Panc1 (cell line): Measurements from ENCODE around the gene CAMK1D. TPM values are rescaled to one million over a fixed set of nuclear protein-coding genes. Genes with fewer than 3 reads are reported as not detected.

ENCODE experiments used
- ATAC-seq: fragments of 200-7000 bp; cut with Tn5 transposase; 2 replicates; pipeline ENCODE4 v1.9.1; 2020; ENCODE audit warnings: mild to moderate bottlenecking, moderate library complexity
- BruUV-seq: library from RNA; stranded (reverse); fragments of 400-500 nt; replicated peaks from 2 replicates; lab custom pipeline; 2021; lab: Mats Ljungman, UMichigan
- CTCF ChIA-PET: fragments of 300-600 bp; sonication (Branson Sonifier 250); formaldehyde crosslinking; loops from one replicate; lab custom pipeline; 2022; ENCODE audit warnings: antibody characterized with exemption; lab: Charles Lee
- POLR2A ChIA-PET: fragments of 300-600 bp; sonication (Branson Sonifier 250); formaldehyde crosslinking; loops from one replicate; lab custom pipeline; 2022; ENCODE audit warnings: antibody characterized with exemption; lab: Charles Lee
- DNase-seq: peaks from one replicate; pipeline ENCODE4 v3.0.0-alpha.2; 2010; ENCODE audit warnings: low read depth, low spot score
- H3K27ac ChIP-seq: 2 replicates; pipeline ENCODE4 v1.5.1; 2011; ENCODE audit warnings: mild to moderate bottlenecking, low read length, inconsistent platforms
- H3K27me3 ChIP-seq: fragments of 200-500 bp; sonication (Bioruptor generic); 2 replicates; pipeline ENCODE4 v1.6.0; 2014; ENCODE audit warnings: low read length, inconsistent platforms; ENCODE audit not compliant: control insufficient read depth, insufficient read depth
- H3K36me3 ChIP-seq: fragments of 200-500 bp; sonication (Bioruptor generic); 2 replicates; pipeline ENCODE4 v1.5.1; 2014; ENCODE audit warnings: inconsistent platforms, mild to moderate bottlenecking, low read length, moderate library complexity; ENCODE audit not compliant: control insufficient read depth, insufficient read depth
- H3K4me1 ChIP-seq: 2 replicates; pipeline ENCODE4 v1.5.1; 2011; ENCODE audit warnings: inconsistent platforms, mild to moderate bottlenecking, low read length, moderate library complexity; ENCODE audit not compliant: control insufficient read depth, insufficient read depth
- H3K4me3 ChIP-seq, 2 experiments: 2 replicates each; pipeline ENCODE4 v1.5.1; 2011 to 2012; ENCODE audit warnings: low read depth in 2 of 2, low read length in 2 of 2, mild to moderate bottlenecking in 2 of 2, inconsistent platforms in 1 of 2, moderate library complexity in 1 of 2
- H3K9me3 ChIP-seq: fragments of 200-500 bp; sonication (Bioruptor generic); 2 replicates; pipeline ENCODE4 v1.5.1; 2014; ENCODE audit warnings: low read depth, mild to moderate bottlenecking, inconsistent platforms, low read length, moderate library complexity; ENCODE audit not compliant: control insufficient read depth, insufficient read depth
- CTCF ChIP-seq: fragments of 450-650 bp; IDR thresholded peaks from 2 replicates; pipeline ENCODE4 v1.5.1; 2017; ENCODE audit warnings: mild to moderate bottlenecking
- POLR2AphosphoS5 ChIP-seq: IDR thresholded peaks from 2 replicates; pipeline ENCODE4 v1.6.1; 2012; ENCODE audit warnings: mild to moderate bottlenecking, low read depth, low read length, moderate library complexity
- SIN3A ChIP-seq: IDR thresholded peaks from 2 replicates; pipeline ENCODE4 v1.6.1; 2012; ENCODE audit warnings: low read depth, mild to moderate bottlenecking, low read length, moderate library complexity, borderline replicate concordance; ENCODE audit not compliant: insufficient read depth
- TCF7L2 ChIP-seq: IDR thresholded peaks from 2 replicates; pipeline ENCODE4 v1.6.1; 2011; ENCODE audit warnings: mild to moderate bottlenecking, low read depth, low read length, inconsistent platforms
- in situ Hi-C: cut with HindIII; loops from 2 replicates; pipeline ENCODE4 v1.10.0; 2016; ENCODE audit warnings: low sequenced_read_pairs, low pct_unique_long_range_greater_than_20kb
- intact Hi-C: fragments of 100-400 bp; cut with micrococcal nuclease; formaldehyde crosslinking; loops from one replicate; pipeline ENCODE4 v1.10.0; 2022; ENCODE audit not compliant: unreplicated experiment
- total RNA-seq: library from RNA; stranded (reverse); gene quantifications from one replicate; pipeline ENCODE4 v1.2.1, GENCODE V29; 2021; ENCODE audit not compliant: unreplicated experiment
- TF ChIP-seq, protein P1 (sequence below), 2 experiments: IDR thresholded peaks; 2 replicates each; pipeline ENCODE4 v1.6.1; 2011 to 2012; ENCODE audit warnings: low read depth in 2 of 2, control low read depth in 1 of 2, low read length in 1 of 2, mild to moderate bottlenecking in 1 of 2, moderate library complexity in 1 of 2; ENCODE audit not compliant: insufficient read depth in 1 of 2

Gene CAMK1D
- total RNA-seq, 1 experiment from 2014 or later = 5.7 TPM

GRCh38 chr10:12699781-12700556, 350.6 kb downstream of the CAMK1D start:
- no peak for ATAC-seq
- no peaks in the 10 kb centered on the region for H3K36me3 ChIP-seq
- H3K4me3 ChIP-seq = no peak overlapping the region
- H3K4me1 ChIP-seq = no peaks in the 10 kb centered on the region; the same call in 1 of the 2 replicates
- H3K9me3 ChIP-seq = no peaks in the 10 kb centered on the region
- intact Hi-C loops (no loop called here), in situ Hi-C loops (no loop called here)
- H3K27ac ChIP-seq = no peak overlapping the region
- POLR2A ChIA-PET = interaction anchor here (0.6 kb wide), 1 partner anchor 397 kb away, joined by 3 read pairs; no protein-coding TSS in a partner anchor
- CTCF ChIA-PET = no interaction called here
- no TSS peak for BruUV-seq
- no peaks in the 10 kb centered on the region for H3K27me3 ChIP-seq
- TF ChIP-seq, protein P1, sequence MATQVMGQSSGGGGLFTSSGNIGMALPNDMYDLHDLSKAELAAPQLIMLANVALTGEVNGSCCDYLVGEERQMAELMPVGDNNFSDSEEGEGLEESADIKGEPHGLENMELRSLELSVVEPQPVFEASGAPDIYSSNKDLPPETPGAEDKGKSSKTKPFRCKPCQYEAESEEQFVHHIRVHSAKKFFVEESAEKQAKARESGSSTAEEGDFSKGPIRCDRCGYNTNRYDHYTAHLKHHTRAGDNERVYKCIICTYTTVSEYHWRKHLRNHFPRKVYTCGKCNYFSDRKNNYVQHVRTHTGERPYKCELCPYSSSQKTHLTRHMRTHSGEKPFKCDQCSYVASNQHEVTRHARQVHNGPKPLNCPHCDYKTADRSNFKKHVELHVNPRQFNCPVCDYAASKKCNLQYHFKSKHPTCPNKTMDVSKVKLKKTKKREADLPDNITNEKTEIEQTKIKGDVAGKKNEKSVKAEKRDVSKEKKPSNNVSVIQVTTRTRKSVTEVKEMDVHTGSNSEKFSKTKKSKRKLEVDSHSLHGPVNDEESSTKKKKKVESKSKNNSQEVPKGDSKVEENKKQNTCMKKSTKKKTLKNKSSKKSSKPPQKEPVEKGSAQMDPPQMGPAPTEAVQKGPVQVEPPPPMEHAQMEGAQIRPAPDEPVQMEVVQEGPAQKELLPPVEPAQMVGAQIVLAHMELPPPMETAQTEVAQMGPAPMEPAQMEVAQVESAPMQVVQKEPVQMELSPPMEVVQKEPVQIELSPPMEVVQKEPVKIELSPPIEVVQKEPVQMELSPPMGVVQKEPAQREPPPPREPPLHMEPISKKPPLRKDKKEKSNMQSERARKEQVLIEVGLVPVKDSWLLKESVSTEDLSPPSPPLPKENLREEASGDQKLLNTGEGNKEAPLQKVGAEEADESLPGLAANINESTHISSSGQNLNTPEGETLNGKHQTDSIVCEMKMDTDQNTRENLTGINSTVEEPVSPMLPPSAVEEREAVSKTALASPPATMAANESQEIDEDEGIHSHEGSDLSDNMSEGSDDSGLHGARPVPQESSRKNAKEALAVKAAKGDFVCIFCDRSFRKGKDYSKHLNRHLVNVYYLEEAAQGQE (IDR thresholded peaks at IDR 0.05; ENCODE audit: insufficient read depth in 1 of 2, low read depth in 2 of 2, low read length in 1 of 2) = no peak
- TF ChIP-seq POLR2AphosphoS5 (no peak), SIN3A (no peak), CTCF (no peak), TCF7L2 (no peak)
- DNase-seq = no peak

DNA sequence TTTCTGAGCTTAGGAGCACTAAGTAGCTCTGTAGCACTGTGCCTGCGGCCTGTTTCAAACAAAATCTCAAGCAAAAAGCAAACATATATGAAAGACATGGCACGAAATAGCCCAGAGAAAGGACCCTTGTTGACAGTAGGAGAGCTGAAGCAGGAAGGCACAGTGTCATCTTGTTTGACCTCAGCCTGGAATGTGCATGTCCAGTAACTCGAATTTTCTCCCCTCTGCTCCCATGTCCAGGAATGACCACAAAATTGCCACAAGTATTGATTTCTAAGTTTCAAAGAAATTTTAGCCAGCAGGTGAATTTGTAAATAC, 351.2 kb downstream of the CAMK1D start:
- in situ Hi-C loops = no loop called here
- ChIA-PET CTCF (no interaction called here), POLR2A (no interaction called here)
- Histone ChIP-seq H3K9me3 (no peaks in the 10 kb centered on the region), H3K4me3 (no peak overlapping the region), H3K27ac (no peak overlapping the region), H3K27me3 (no peaks in the 10 kb centered on the region), H3K36me3 (no peaks in the 10 kb centered on the region), H3K4me1 (no peaks in the 10 kb centered on the region; the same call in 1 of the 2 replicates)
- TF ChIP-seq, protein P1 (IDR thresholded peaks at IDR 0.05; ENCODE audit: insufficient read depth in 1 of 2, low read depth in 2 of 2, low read length in 1 of 2) = no peak
- BruUV-seq = no TSS peak
- intact Hi-C loops = no loop called here
- DNase-seq = no peak
- no peak for ATAC-seq
